ENCODE results near the gene CHADL.
"Not testable (repeated sequence)": the region's sequence is repeated elsewhere in the genome, so short reads cannot be mapped to it uniquely, and the experiment has no call there.

The CHADL gene

DNA sequence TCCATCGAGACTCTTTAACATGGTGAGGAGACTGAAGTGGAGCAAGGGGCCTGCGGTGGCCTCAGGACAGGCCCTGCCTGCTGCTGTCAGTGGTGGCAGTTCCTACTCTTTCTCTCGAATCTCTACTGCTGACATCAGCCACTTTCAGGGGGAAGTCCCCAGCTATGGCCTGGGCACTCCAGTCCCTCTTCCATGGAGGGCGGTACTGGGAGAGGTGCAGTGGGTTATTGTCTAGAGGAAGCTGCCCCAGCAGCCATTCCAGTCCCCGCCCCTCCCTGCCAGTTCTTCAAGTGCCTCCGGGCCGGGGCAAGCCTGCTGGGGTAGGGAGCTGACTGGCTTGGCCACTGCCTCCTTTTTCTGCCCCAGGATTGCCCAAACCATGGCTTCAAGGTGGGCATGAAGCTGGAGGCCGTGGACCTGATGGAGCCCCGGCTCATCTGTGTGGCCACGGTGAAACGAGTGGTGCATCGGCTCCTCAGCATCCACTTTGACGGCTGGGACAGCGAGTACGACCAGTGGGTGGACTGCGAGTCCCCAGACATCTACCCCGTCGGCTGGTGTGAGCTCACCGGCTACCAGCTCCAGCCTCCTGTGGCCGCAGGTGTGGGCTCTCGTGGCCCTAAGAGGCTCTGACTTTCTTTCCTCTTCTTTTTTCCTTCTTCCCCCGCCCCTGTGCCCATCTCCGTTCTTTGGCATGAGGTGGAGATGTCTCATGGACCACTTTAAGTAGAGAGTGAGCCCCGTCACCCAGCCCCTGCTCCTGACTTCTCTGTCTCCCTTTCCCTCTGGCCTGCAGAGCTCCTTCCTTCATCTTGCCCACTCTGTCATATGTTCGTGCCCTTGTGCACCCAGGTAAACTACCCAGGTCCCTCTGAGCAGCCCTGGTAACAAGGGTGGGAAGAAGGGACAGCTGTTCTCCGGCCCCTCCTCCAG lies 13.7 kb downstream of the CHADL start:
- no peak for ATAC-seq

GRCh38 chr22:41223535-41223934 lies 17.2 kb downstream of the CHADL start:
- no peak for ATAC-seq

DNA sequence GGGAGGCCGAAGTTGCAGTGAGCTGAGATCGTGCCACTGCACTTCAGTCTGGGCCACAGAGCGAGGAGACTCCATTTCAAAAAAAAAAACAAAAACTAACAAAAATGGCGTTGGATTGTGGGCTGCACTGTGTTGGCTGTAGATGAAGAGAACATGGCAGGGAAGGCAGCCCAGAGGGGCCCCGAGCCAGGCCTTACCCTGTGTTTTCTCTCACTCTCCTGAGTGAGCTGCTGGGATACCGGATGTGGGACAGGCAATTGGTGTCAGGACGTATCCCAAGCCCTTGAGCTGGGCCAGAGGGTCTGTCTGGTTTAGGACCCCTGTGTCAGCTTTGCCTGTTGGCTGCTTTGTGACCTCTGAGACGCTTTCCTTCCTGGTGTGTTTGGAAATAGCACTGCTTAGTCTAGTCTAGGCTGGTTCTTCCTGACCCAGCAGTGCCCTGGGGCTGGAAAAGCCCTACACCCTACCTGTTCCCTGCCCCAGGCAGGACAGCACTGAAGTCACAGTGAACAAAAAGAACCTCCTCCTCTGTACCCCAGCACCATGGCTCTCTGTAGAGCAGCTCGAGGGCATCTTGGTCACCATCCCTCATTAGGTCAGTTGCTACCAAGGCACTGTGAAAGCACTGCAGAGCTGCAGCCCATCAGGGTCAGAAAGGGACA lies 17.8 kb downstream of the CHADL start:
- no peak for ATAC-seq

DNA sequence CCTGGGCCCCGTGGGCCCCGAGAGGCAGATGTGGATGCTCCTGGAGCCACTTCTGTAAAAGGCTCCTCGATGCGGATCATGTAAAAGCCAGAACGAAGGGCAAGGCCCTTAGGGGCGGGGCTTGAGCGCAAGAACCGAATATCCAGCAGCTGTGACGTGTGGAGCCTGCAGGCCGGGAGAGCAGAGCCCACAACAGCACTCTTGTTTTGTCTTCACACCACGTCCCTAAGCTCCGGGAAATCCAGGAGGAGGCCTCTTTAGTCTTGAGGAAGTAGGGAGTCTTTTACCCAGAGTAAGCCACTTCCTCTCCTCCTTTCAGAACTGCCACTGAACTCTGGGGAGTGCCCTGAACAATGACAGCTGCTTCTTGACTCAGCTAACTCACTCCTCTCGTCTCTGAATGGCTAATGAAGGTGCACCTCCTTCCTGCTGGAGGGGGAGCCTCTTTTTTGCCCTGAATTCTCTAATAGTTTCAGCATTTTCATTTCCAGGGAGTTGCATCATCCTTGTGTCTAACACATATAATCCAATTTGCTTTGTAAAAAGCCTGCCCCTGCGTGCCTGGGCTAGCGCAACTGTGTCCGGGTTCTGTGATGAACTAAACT lies 23.1 kb downstream of the CHADL start:
- peak; percentile 93 to 95 for ATAC-seq

DNA sequence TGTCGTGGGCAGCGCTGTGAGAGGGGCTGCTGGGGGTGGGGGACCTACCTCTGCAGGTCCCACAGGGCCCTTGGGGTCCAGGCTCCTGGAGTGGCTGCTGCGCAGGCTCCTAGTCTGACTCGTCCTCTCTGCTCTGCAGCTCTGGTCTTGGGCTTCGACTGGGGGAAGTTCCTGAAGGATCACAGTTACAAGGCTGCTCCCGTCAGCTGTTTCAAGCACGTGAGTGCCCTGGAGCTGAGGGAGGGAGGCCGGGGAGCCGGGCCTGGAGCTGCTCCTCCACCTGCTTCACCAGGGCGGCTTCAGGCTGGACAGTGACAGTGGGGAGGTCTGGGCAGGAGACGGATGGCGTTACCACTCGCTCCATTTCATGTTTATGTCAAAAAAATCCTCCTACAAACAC lies 23.7 kb downstream of the CHADL start:
- no peak for ATAC-seq

- ATAC-seq: no peak
Observed at GRCh38 chr22:41215926-41216325, 24.8 kb downstream of the CHADL start.

DNA sequence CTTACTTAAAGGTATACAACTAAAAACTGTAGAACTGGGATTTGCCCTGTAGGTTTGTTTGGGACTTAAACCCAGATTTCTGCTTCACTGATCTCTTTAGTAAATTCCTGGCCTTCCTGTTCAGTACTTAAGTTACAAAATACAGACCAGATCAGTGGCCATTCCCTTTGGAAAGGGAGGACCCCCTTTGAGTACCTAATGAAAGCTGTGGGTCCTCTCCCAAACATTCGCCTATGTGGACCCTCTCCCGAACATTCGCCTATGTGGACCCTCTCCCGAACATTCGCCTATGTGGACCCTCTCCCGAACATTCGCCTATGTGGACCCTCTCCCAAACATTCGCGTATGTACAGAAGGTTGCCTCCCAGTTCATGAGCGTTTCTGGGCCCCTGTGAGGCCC lies 25.3 kb downstream of the CHADL start:
- no peak for ATAC-seq

- no peak for ATAC-seq
Observed at GRCh38 chr22:41206719-41207118, 34.0 kb downstream of the CHADL start.

DNA sequence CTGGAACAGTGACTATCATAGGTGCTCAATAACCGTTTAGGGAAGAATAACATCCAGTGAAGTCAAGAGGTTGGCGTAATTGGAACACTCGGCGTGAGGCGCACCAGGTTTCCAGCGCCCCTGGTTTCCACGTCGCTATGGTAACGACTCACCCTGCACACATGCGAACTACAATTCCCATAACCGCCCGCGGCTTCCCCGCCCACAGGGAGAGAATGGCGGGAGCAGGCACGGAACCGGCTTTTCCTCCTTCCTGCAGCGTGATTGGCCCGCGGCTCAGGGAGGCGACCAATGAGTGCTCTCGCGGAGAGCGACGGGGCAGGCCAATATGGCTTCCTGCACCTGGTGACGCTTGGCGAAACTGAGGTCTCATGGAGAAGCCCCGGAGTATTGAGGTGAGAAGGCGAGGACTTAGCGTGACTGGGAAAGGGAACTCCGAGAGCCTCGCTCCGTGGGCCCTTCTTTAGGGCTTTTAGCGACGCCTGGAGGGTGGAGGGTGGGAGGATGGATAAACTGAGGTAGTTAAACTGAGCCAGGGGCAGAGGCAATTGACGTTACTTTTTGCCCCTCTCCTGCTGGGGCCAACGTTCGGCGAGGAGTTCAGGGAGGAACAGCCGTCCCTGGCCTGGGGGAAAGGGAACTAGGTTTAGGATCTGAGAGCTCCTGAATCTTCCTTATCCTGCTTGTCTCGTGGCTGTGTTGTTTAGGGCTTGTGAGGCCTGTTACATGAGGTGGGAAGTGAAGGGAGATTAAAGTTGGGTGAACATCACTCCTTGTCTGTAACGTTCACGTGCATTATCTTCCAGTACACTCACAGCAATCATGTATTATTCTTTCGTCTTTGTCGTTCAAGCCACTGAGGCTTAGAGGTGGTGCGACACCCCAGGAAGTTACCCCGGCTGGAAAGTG lies 35.5 kb downstream of the CHADL start, which contains the start of gene L3MBTL2:
Gene L3MBTL2, plus strand, starts transcription at position 321 of the 909 bp plus-strand sequence. Its CDS starts 51 bp downstream, at position 372.
- ATAC-seq: peak; percentile 100

DNA sequence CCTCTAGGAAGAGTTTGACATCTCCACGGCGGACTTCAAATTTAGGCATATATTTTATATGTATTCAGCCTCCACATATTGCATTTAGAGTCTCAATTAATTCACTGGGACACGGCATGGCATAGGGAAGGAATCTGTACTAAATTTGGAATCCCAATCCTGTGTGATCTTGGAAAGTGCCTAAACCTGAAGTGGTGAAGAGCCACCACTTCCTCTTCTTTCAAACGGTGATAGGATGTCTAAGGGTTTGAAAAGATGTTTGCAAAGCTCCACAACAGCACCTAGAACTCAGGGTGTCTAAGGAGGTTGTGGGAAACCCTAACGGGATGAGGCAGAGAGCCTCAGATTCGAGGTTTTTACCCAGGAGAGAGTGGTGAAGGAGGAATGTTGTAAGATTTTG lies 36.7 kb downstream of the CHADL start:
- no peak for ATAC-seq

- no peak for ATAC-seq
Observed at GRCh38 chr22:41203118-41203517, 37.6 kb downstream of the CHADL start.

GRCh38 chr22:41201141-41201540 lies 39.6 kb downstream of the CHADL start:
- no peak for ATAC-seq

- ATAC-seq: peak; percentile 46 to 63
Observed at GRCh38 chr22:41198027-41198580, 42.6 kb downstream of the CHADL start.

DNA sequence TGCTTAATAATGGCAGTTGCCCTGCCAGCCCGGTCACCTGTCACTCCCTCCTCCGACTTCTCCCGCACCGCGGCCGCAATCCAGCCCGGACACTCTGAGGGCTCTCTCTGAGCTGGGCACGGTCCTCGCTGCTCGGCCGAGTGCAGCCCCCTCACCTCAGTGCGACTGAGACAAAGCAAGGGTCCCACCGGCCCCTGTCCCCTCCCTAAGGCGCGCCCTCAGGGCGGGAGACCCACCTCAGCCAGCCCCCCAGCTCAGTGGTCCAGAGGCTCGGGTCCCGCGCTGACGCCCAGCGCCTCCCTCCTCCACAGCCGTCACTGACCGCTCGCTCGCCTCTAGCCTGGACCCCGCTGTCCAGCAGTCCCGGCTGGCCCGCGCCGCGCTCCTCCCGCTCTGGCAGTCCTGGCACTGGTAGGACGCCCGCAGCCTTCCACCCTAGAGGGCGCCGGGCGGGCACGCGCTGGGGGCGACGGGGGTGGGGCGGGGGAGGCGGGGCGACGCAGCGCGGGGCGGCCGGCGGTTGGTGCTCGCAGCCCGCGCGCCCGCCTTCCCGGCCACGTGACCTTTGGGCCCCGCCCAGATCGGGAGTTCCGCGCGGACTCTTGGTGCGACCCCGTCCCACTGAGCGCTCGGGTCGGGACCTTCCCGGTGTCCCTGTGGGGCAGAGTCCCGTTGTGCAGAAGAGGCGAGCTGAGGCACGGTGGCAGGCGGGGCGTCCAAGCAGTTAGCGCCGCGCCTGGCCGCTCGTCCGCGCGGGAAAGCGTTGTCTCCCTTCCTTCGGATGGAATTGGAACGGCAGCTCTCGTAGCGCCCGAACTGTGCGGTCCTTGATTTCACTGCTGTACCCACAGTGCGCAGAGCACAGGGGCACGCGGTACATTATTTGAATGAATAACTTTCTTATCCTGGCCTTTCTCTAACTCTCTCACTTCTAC lies 43.4 kb downstream of the CHADL start:
- ATAC-seq: peak; percentile 88 to 89

DNA sequence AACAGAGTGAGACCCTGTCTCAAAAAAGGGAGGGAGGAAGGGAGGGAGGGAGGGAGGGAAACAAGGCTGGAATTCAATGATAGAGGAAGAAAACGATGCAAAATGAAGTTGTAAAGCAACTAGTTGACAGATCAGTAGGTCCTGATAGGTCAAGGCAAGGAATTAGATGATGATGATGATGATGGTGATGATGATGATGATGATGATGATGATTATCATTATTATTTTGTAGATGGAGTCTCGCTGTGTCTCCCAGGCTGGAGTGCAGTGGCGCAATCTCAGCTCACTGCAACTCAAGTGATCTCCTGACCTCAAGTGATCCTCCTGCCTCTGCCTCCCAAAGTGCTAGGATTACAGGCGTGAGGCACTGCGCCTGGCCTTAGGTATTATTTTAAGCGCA lies 46.9 kb downstream of the CHADL start:
- ATAC-seq: no peak

DNA sequence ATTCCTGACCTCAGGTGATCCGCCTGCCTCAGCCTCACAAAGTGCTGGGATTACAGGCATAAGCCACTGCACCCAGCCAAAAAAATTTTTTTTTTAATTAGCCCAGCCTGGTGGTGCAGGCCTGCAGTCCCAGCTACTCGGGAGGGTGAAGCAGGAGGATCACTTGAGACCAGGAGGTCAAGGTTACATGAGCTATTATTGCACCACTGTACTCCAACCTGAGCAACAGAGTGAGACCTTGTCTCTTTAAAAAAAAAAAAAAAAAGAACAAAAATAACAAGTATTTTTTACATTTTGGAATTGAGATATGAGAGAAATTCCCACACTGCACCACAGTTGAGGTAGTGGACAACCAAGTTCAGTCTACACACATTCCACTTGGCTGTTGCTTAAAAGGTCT lies 49.3 kb downstream of the CHADL start:
- no peak for ATAC-seq

GRCh38 chr22:41184679-41185078 lies 56.1 kb downstream of the CHADL start:
- ATAC-seq: no peak

DNA sequence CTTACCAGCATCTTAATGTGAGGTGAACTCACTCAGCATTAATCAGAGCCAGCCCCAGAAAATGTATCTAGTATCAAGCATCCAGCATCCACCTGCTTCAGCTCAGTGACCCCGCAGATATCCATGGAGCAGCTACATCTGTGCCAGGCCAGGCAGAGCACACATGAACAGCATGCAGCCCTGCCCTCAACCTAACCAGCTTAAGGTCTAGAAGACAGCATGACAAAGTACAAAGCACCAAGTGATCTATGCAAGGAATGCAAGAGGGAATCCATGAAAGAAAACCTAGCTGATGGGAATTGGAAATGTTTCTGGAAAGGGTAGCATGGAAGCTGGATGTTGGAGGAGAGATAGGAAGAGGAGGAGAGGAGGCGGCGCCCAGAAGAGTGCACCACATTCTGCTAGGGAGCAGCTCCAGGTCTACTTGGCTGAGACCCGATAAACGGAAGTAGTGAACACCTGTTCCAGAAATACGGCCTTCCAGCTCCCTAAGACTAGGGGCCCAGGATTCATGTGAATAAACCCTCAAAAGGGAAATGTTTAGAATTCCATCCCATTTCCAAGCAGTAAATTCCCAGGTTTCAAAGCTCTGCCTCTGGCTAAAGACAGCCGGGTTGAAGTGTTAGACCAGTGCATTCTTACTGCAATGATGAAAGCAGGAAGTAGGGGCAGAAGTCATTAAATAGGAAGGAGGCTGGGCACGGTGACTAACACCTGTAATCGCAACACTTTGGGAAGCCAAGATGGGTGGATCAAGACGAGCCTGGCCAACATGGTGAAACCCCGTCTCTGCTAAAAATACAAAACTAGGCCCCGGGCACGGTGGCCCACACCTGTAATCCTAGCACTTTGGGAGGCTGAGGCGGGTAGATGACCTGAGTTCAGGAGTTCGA lies 59.1 kb downstream of the CHADL start:
- ATAC-seq: no peak

DNA sequence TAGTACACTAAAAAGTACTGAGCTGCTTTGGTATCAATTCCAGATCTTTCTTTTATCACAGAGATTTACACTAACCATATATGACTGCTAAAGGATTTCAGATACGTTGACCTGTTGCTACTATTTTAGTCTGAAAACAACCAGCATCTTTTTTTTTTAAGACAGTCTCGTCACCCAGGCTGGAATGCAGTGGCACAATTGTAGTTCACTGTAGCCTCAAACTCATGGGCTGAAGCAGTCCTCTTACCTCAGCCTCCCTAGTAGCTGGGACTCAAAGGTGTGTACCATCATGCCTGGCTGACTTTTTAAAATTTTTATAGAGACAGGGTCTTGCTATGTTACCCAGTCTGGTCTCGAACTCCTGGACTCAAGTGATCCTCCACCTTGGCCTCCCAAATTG lies 59.8 kb downstream of the CHADL start:
- ATAC-seq: no peak

GRCh38 chr22:41180362-41180761 lies 60.4 kb downstream of the CHADL start:
- not testable (repeated sequence) for ATAC-seq

All from activated CD4-positive, CD25-positive, alpha-beta regulatory T cell treated with anti-CD3 and anti-CD28 coated beads, Interleukin-2, amount 50 U/mL, for 24 hours (primary cell).